Parathyroid adenoma (tissue), 2 donors: ENCODE data around the gene MSMP.

Experiments
- H2AFZ ChIP-seq: fragments of 300-600 bp; sonication (generic); one replicate; pipeline ENCODE4 v1.7.0; 2017; ENCODE audit warnings: antibody characterized with exemption, mild to moderate bottlenecking
- H3K27ac ChIP-seq: fragments of 300-600 bp; sonication (generic); one replicate; pipeline ENCODE4 v1.7.0; 2017
- H3K27me3 ChIP-seq: fragments of 300-600 bp; sonication (generic); one replicate; pipeline ENCODE4 v1.7.0; 2017; ENCODE audit warnings: low read length; ENCODE audit not compliant: control insufficient read depth, insufficient read depth
- H3K36me3 ChIP-seq: fragments of 300-600 bp; sonication (generic); one replicate; pipeline ENCODE4 v1.7.0; 2017; ENCODE audit warnings: low read length; ENCODE audit not compliant: control insufficient read depth, insufficient read depth
- H3K4me1 ChIP-seq: fragments of 300-600 bp; sonication (generic); one replicate; pipeline ENCODE4 v1.7.0; 2017; ENCODE audit warnings: control low read depth
- H3K4me2 ChIP-seq: fragments of 300-600 bp; sonication (generic); one replicate; pipeline ENCODE4 v1.7.0; 2017; ENCODE audit warnings: low read length
- H3K4me3 ChIP-seq: fragments of 300-600 bp; sonication (generic); one replicate; pipeline ENCODE4 v1.7.0; 2017; ENCODE audit warnings: low read depth, low read length
- H3K79me2 ChIP-seq: fragments of 300-600 bp; sonication (generic); one replicate; pipeline ENCODE4 v1.7.0; 2017; ENCODE audit warnings: control low read depth
- H3K9ac ChIP-seq: fragments of 300-600 bp; sonication (generic); one replicate; pipeline ENCODE4 v1.7.0; 2017; ENCODE audit warnings: mild to moderate bottlenecking
- H3K9me3 ChIP-seq: fragments of 300-600 bp; sonication (generic); one replicate; pipeline ENCODE4 v1.7.0; 2017; ENCODE audit warnings: low read length; ENCODE audit not compliant: control insufficient read depth
- CTCF ChIP-seq: fragments of 300-600 bp; sonication (generic); IDR thresholded peaks from one replicate; pipeline ENCODE4 v1.7.0; 2017; ENCODE audit warnings: antibody characterized with exemption, mild to moderate bottlenecking
- donor health status: primary hyperparathyroidism.

Gene MSMP

GRCh38 chr9:35792024-35792813 lies 38.1 kb upstream of the MSMP start:
- H3K4me3 ChIP-seq = no peak overlapping the region
- no peak overlapping the region for H3K9ac ChIP-seq
- H2AFZ ChIP-seq = no peak overlapping the region
- no peaks in the 10 kb centered on the region for H3K4me1 ChIP-seq
- H3K4me2 ChIP-seq = no peak overlapping the region
- H3K79me2 ChIP-seq = no peaks in the 10 kb centered on the region
- H3K36me3 ChIP-seq = no peaks in the 10 kb centered on the region
- H3K9me3 ChIP-seq = no peaks in the 10 kb centered on the region
- H3K27me3 ChIP-seq = no peaks in the 10 kb centered on the region
- no peak overlapping the region for H3K27ac ChIP-seq
- no peak for TF ChIP-seq CTCF

GRCh38 chr9:35791297-35791921 lies 37.3 kb upstream of the MSMP start, which contains the start of gene NPR2:
NPR2 (plus strand) TSS chr9:35791591; CDS start chr9:35792409, 818 bp downstream.
- peak within 1 kb of the TSS; percentile 17 for H3K4me2 ChIP-seq
- no peaks in the 10 kb centered on the region for H3K27me3 ChIP-seq
- no peak within 1 kb of the TSS for H2AFZ ChIP-seq
- no peaks in the 10 kb centered on the region for H3K4me1 ChIP-seq
- H3K9ac ChIP-seq = no peak within 1 kb of the TSS
- no peaks in the 10 kb centered on the region for H3K36me3 ChIP-seq
- H3K4me3 ChIP-seq = no peak within 1 kb of the TSS
- no peaks in the 10 kb centered on the region for H3K79me2 ChIP-seq
- H3K9me3 ChIP-seq = no peaks in the 10 kb centered on the region
- TF ChIP-seq CTCF = no peak
- H3K27ac ChIP-seq = no peak within 1 kb of the TSS

GRCh38 chr9:35790385-35791296 lies 36.6 kb upstream of the MSMP start:
- TF ChIP-seq CTCF = peak; percentile 68
- Histone ChIP-seq H3K4me2 (peak overlapping the region; percentile 17), H3K27me3 (no peaks in the 10 kb centered on the region), H3K9me3 (no peaks in the 10 kb centered on the region), H3K79me2 (no peaks in the 10 kb centered on the region), H3K27ac (no peak overlapping the region), H2AFZ (no peak overlapping the region), H3K4me1 (no peaks in the 10 kb centered on the region), H3K4me3 (no peak overlapping the region), H3K36me3 (no peaks in the 10 kb centered on the region), H3K9ac (no peak overlapping the region)

- H3K27ac ChIP-seq = no peak overlapping the region
- H3K9ac ChIP-seq = no peak overlapping the region
- no peak for TF ChIP-seq CTCF
- no peak overlapping the region for H3K4me3 ChIP-seq
- H3K4me1 ChIP-seq = no peaks in the 10 kb centered on the region
- no peak overlapping the region for H2AFZ ChIP-seq
- H3K4me2 ChIP-seq = no peak overlapping the region
- H3K27me3 ChIP-seq = no peaks in the 10 kb centered on the region
- H3K9me3 ChIP-seq = no peaks in the 10 kb centered on the region
- H3K79me2 ChIP-seq = no peaks in the 10 kb centered on the region
- H3K36me3 ChIP-seq = no peaks in the 10 kb centered on the region
These were observed 35.9 kb upstream of the MSMP start for GRCh38 chr9:35790025-35790384.
